Measurements from ENCODE around the gene REPIN1. TPM values are rescaled to one million over a fixed set of nuclear protein-coding genes. Genes with fewer than 3 reads are reported as not detected.

Gene REPIN1
- polyA plus RNA-seq, 1 of the 3 experiments (the other 2 are of a cell fraction), result 91.6 TPM

DNA sequence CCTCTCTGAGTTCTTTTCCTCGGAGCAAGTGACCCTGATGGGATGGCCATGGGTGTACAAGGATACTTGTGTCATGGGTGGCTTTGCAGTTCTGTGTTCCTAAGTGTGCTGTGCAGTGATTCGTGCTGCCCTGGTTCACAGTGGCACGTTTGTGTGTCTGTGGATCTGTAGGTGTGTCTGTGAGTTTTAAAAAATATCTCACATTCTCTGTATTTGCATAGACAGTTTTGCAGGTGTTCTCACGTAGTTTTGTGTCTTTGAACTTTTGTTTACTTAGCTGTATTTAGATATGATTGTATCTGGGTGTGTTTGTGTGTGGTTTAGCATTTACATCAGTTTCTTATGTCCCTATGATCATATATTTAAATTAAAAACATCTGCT, 14.2 kb downstream of the REPIN1 start:
- TF ChIP-seq TCF12 (IDR thresholded peaks at IDR 0.05), result peak; percentile 38; the same call in 1 of the 2 replicates
- TF ChIP-seq, protein P1, sequence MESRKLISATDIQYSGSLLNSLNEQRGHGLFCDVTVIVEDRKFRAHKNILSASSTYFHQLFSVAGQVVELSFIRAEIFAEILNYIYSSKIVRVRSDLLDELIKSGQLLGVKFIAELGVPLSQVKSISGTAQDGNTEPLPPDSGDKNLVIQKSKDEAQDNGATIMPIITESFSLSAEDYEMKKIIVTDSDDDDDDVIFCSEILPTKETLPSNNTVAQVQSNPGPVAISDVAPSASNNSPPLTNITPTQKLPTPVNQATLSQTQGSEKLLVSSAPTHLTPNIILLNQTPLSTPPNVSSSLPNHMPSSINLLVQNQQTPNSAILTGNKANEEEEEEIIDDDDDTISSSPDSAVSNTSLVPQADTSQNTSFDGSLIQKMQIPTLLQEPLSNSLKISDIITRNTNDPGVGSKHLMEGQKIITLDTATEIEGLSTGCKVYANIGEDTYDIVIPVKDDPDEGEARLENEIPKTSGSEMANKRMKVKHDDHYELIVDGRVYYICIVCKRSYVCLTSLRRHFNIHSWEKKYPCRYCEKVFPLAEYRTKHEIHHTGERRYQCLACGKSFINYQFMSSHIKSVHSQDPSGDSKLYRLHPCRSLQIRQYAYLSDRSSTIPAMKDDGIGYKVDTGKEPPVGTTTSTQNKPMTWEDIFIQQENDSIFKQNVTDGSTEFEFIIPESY (IDR thresholded peaks at IDR 0.05; ENCODE audit: borderline replicate concordance, low read depth), result no peak
- no peak overlapping the region for H3K4me2 ChIP-seq
- 67% methylated on average over 4 of the region's 4 CpGs for WGBS (ENCODE audit: low lambda C conversion rate)
- H2AFZ ChIP-seq (ENCODE audit: low read depth), result no peak overlapping the region
- no peak overlapping the region for H3K4me3 ChIP-seq (ENCODE audit: low read depth in 2 of 2, low read length in 1 of 2)
- H3K4me1 ChIP-seq (ENCODE audit: control insufficient read depth in 1 of 2, insufficient read depth in 2 of 2, low read depth in 1 of 2, low read length in 1 of 2), result peaks cover 0 to 65% of the 10 kb centered on the region in 2 experiments; a peak in 2 of 4 replicates
- H3F3A ChIP-seq (replicated peaks; ENCODE audit: insufficient read depth), result peaks cover 7% of the 10 kb centered on the region
- no peak overlapping the region; a peak in 1 of 4 replicates for H3K27ac ChIP-seq (ENCODE audit: low read depth in 2 of 2, low read length in 1 of 2)
- H3K9me2 ChIP-seq, result no peaks in the 10 kb centered on the region
- no peak for DNase-seq
- no peak overlapping the region for H3K9ac ChIP-seq
- H3K79me2 ChIP-seq (ENCODE audit: insufficient read depth), result peaks cover 44% of the 10 kb centered on the region; the same call in 1 of the 2 replicates
- peaks cover 8% of the 10 kb centered on the region; the same call in 1 of the 2 replicates for H4K20me1 ChIP-seq (ENCODE audit: insufficient read depth)
- peaks cover 0 to under 1% of the 10 kb centered on the region in 2 experiments for H3K36me3 ChIP-seq (replicated peaks in 1 of 2; ENCODE audit: control insufficient read depth in 1 of 2, insufficient read depth in 2 of 2, low read length in 1 of 2)
- ChIA-PET POLR2A (no interaction called here), CTCF (interaction anchor here (1.0 kb wide), 1 partner anchor 19 kb away, joined by 3 read pairs; no protein-coding TSS in a partner anchor)
- no peaks in the 10 kb centered on the region for H3K9me3 ChIP-seq
- no peaks in the 10 kb centered on the region for H3K27me3 ChIP-seq (ENCODE audit: insufficient read depth)

- DNase-seq, result peak; percentile 49
- Histone ChIP-seq H4K20me1 (ENCODE audit: insufficient read depth) (peaks cover 8% of the 10 kb centered on the region; the same call in 1 of the 2 replicates), H2AFZ (ENCODE audit: low read depth) (no peak overlapping the region), H3F3A (replicated peaks; ENCODE audit: insufficient read depth) (no peaks in the 10 kb centered on the region), H3K4me2 (no peak overlapping the region), H3K79me2 (ENCODE audit: insufficient read depth) (peaks cover 44% of the 10 kb centered on the region; the same call in 1 of the 2 replicates), H3K4me3 (ENCODE audit: low read depth in 2 of 2, low read length in 1 of 2) (no peak overlapping the region), H3K9ac (no peak overlapping the region), H3K9me3 (no peaks in the 10 kb centered on the region), H3K36me3 (replicated peaks in 1 of 2; ENCODE audit: control insufficient read depth in 1 of 2, insufficient read depth in 2 of 2, low read length in 1 of 2) (peaks cover 0 to 3% of the 10 kb centered on the region in 2 experiments), H3K4me1 (ENCODE audit: control insufficient read depth in 1 of 2, insufficient read depth in 2 of 2, low read depth in 1 of 2, low read length in 1 of 2) (peaks cover 0 to 60% of the 10 kb centered on the region in 2 experiments; a peak in 2 of 4 replicates), H3K9me2 (no peaks in the 10 kb centered on the region), H3K27ac (ENCODE audit: low read depth in 2 of 2, low read length in 1 of 2) (peak overlapping the region in 1 of 2 experiments; percentile 39; a peak in 1 of 4 replicates), H3K27me3 (ENCODE audit: insufficient read depth) (no peaks in the 10 kb centered on the region)
- TF ChIP-seq JUND (IDR thresholded peaks at IDR 0.05), result no peak
- TF ChIP-seq SIN3A (IDR thresholded peaks at IDR 0.05; ENCODE audit: borderline replicate concordance, low read depth, low read length), result no peak
- POLR2A ChIA-PET, result interaction anchor here (0.7 to 2.6 kb wide), 2 partner anchors 15 to 22 kb away, joined by 3 to 22 read pairs; partner anchors contain the start of gene REPIN1
- WGBS (ENCODE audit: low lambda C conversion rate), result 97% methylated on average over 16 of the region's 22 CpGs
- CTCF ChIA-PET, result interaction anchor here (0.9 to 1.2 kb wide), 3 partner anchors 12 to 579 kb away, joined by 3 read pairs; no protein-coding TSS in a partner anchor
Observed at GRCh38 chr7:150383710-150384397, 15.2 kb downstream of the REPIN1 start.
